Body of pancreas (tissue), 4 donors: ENCODE data around the gene M1AP.

Experiments
- CTCF ChIP-seq, 7 experiments: fragments of 450-650 bp in 4 of 7; fragments of 200-600 bp in 3 of 7; sonication (generic) in 3 of 7; IDR thresholded peaks; one replicate each; pipeline ENCODE4 v1.5.1; 2016 to 2019; ENCODE audit warnings: antibody characterized with exemption in 7 of 7
- POLR2A ChIP-seq, 3 donors: fragments of 450-650 bp; IDR thresholded peaks; one replicate each; pipeline ENCODE4 v1.6.1; 2016; ENCODE audit warnings: antibody characterized with exemption in 3 of 3, mild to moderate bottlenecking in 2 of 3

GRCh38 chr2:74555610-74556103 is 92.5 kb downstream of the M1AP start:
- TF ChIP-seq CTCF (IDR thresholded peaks at IDR 0.05) (no peak), POLR2A (IDR thresholded peaks at IDR 0.05) (no peak)
